HFF-Myc (cell line): ENCODE results near the gene CHSY1.
A peak's percentile ranks its signal among the peaks of the same experiment; 100 is the strongest.

Experiments used
- DNase-seq: peaks from one replicate; pipeline ENCODE4 v3.0.0-alpha.2; 2011; ENCODE audit warnings: low read depth; ENCODE audit errors: extremely low read depth
- H3K4me3 ChIP-seq: replicated peaks from 2 replicates; pipeline ENCODE4 v1.5.1; 2011; ENCODE audit warnings: low read depth, mild to moderate bottlenecking, control low read depth, low read length
- TF ChIP-seq, protein P1 (sequence below): IDR thresholded peaks from 2 replicates; pipeline ENCODE4 v1.5.1; 2012; ENCODE audit warnings: mild to moderate bottlenecking, low read depth, low read length, control low read depth; ENCODE audit errors: missing control alignments

Gene CHSY1, protein sequence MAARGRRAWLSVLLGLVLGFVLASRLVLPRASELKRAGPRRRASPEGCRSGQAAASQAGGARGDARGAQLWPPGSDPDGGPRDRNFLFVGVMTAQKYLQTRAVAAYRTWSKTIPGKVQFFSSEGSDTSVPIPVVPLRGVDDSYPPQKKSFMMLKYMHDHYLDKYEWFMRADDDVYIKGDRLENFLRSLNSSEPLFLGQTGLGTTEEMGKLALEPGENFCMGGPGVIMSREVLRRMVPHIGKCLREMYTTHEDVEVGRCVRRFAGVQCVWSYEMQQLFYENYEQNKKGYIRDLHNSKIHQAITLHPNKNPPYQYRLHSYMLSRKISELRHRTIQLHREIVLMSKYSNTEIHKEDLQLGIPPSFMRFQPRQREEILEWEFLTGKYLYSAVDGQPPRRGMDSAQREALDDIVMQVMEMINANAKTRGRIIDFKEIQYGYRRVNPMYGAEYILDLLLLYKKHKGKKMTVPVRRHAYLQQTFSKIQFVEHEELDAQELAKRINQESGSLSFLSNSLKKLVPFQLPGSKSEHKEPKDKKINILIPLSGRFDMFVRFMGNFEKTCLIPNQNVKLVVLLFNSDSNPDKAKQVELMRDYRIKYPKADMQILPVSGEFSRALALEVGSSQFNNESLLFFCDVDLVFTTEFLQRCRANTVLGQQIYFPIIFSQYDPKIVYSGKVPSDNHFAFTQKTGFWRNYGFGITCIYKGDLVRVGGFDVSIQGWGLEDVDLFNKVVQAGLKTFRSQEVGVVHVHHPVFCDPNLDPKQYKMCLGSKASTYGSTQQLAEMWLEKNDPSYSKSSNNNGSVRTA

DNA sequence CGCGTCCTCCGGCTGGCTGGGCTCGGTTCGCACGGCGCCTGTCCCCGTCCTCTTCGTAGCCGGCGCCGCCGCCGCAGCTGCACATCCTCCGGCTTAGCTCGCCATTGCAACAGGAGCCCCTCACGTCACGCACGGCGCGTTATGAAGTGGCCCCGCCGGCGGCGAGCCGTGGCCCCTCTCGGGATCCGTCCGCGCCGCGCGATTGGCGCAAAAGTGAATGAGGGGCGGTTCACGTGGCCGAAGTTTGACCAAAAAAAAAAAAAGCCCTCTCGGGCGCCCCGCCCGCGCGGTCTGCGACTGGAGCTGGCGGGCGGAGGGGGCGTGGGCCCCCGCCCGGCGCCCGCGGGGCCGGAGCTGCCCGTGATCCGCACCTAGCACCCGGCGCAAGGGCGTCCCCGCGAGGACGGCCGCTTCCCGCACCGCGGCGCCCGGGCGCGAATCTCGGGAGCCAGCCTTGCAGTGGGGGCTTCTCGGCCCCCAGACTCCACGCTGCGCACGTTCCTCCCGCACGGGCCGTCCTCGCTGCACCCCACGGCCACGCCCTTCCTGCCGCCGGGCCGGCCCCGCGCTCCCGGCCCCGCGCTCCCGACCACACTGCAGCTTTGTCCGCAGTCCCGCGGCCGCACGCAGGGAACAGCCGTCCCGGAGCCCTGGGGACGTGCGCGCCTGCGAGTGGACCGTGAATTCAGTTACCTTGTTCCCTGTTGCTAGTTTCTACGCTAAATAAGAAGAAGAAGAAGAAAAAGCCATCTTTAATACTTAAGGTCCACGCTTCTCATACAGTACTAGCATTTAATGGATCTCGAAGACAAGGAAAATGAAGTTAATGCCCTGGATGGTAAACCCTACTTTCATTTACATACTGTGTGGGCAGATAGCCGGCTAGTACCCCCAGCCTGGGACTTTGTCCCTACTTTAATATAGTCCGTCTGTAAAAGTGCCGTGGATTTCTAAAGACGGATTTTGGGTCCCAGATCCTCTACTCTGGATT lies at the start of gene CHSY1:
TSS of gene CHSY1 (minus strand) at position 219 of the 991 bp plus-strand sequence. CDS start 592 bp downstream, outside the sequence.
- DNase-seq, result peak; percentile 47
- TF ChIP-seq, protein P1, sequence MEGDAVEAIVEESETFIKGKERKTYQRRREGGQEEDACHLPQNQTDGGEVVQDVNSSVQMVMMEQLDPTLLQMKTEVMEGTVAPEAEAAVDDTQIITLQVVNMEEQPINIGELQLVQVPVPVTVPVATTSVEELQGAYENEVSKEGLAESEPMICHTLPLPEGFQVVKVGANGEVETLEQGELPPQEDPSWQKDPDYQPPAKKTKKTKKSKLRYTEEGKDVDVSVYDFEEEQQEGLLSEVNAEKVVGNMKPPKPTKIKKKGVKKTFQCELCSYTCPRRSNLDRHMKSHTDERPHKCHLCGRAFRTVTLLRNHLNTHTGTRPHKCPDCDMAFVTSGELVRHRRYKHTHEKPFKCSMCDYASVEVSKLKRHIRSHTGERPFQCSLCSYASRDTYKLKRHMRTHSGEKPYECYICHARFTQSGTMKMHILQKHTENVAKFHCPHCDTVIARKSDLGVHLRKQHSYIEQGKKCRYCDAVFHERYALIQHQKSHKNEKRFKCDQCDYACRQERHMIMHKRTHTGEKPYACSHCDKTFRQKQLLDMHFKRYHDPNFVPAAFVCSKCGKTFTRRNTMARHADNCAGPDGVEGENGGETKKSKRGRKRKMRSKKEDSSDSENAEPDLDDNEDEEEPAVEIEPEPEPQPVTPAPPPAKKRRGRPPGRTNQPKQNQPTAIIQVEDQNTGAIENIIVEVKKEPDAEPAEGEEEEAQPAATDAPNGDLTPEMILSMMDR, result no peak
- peak within 1 kb of the TSS; percentile 84 for H3K4me3 ChIP-seq

DNA sequence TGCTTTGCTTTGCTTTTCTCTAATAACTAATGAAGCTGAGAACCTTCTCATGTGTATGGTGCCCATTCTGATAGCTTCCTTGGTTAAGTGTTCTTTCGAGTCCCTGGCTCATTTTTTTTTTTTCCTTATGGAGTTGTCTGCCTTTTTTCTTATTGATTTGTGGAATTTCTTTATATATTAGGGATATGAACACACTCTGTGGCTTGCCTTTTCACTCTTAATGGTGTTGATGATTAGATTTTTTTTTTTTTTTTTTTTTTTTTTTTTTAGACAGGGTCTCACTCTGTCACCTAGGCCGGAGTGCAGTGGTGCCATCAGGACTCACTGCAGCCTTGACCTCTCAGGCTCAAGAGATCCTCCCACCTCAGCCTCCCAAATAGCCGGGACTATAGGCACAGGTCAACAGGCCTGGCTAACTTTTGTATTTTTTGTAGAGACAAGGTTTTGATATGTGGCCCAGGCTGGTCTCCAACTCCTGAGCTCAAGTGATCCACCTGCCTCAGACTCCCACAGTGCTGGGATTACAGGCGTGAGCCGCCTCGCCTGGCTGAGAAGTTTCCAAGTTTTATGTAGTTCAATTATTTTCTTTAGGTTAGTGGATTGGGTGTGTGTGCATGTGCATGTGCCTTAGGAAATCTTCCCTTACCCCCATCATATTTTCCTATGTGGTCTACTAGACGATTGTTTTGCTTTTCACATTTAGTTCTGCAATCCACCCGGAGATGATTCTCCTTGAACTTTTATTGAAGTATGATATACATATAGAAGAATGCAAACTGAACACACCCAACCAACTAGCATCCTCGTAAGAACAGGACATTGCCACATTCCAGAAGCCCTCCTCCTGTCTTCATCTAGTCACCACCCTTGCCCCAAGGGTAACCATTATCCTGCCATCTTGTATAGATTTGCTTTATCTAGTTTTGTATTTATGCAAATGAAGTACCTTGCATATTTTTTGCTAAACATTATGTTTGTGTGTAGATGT lies 44.9 kb upstream of the CHSY1 start:
- DNase-seq, result no peak
- TF ChIP-seq, protein P1, result no peak
- H3K4me3 ChIP-seq, result peak overlapping the region; percentile 95; the same call in 1 of the 2 replicates

DNA sequence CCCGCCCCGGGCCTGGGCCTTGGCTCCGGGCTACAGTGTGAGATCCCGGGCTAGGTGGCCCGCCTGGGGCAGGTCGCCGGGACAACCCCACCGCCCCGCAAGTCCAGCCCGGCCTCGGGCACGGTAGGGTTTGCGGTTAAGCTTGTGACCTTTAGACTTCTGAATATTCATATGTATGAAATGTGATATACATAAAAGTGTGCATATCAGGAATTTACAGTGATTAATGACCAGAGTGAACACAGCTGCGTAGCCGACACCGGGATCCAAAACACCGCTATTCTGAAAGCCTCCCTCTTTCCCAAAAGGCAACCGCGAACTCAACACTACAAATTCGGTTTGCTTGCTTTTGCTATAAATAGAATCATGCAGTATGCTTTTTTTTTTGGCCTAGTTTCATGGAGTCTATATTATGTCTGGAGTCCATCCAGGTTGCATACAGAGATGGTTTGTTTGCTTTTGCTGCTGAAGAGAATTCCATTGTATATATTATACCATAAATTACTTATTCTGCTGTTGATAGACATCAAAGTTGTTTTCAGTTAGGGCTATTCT lies 43.8 kb upstream of the CHSY1 start:
- peak overlapping the region; percentile 95 for H3K4me3 ChIP-seq
- no peak for DNase-seq
- TF ChIP-seq, protein P1, result no peak

DNA sequence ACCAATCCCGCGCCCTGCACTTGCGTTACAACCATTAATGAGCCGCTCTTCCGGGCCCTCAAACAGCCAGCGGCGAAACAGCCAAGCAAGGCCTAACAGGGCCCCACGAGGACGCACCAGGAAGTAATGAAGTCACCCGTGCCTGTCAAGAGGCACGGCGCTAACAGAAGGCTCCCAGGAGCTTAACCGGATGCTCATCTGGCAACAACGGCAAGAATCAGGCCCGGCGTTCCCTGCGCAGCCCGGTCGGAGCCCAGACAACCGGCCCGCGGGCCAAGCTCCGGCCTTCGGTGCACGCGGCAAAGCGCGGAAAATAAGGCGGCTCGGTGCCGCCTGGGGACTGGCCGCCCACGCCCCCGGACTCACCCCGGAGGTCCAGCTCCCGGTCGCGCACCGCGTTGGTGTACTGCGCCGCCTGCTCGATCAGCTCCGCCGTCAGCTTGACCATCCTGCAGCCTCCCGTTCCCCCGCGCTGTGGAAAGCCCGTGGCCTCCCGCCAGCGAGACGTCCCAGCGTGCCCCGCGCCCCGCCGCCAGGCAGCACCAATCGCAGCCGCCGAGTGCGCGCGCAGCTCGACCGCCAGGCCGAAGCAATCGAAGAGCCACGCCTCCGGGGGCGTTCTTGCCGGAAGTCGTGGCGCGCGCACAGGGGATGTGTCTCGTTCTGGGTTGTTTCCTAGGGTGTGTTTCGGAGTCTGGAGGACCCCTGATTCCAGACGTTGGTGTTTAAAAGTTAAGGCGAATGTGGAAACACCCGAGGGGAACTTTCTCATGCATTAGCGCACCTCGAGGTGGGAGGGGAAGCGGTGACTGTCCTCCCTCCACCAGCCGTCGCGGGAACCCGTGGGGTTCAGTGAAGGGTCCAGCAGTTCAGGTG lies 43.1 kb upstream of the CHSY1 start, which contains the start of gene SNRPA1:
TSS of gene SNRPA1 (minus strand) at position 518 of the 876 bp plus-strand sequence. CDS start at position 448, 70 bp downstream.
- H3K4me3 ChIP-seq, result peak within 1 kb of the TSS; percentile 95
- TF ChIP-seq, protein P1, result no peak
- peak; percentile 65 for DNase-seq

DNA sequence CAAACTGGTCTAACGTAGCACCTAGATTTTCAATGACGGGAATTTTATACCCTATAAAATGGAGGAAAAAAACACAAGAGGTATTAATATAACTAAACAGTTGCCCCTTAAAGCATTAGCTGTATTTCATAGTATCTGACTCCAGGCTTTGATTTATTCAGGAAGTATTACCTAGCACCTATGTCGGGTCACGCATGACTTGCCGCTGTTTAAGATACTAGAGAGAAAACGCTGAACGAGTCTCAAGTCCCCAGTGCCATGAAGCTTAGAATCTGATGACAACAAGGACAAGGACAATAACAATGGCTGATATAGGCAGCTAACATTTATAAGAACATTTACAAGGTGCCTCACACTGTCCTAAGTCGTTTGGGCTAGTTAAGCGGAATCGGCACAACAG lies 41.3 kb upstream of the CHSY1 start:
- no peak for DNase-seq
- peak overlapping the region; percentile 95 for H3K4me3 ChIP-seq
- TF ChIP-seq, protein P1, result no peak
